Upper lobe of left lung (tissue), 6 donors: Measurements from ENCODE around the gene PTPRD. TPM values are rescaled to one million over a fixed set of nuclear protein-coding genes. Genes with fewer than 3 reads are reported as not detected.

Experiments used
- ATAC-seq, 2 donors: fragments of 200-7000 bp; cut with Tn5 transposase; one replicate each; pipeline ENCODE4 v1.9.1; 2022; ENCODE audit warnings: mild to moderate bottlenecking in 2 of 2, moderate library complexity in 2 of 2; ENCODE audit not compliant: low FRiP score in 2 of 2
- DNase-seq, 2 donors: peaks; one replicate each; pipeline ENCODE4 v3.0.0-alpha.2; 2019 to 2020
- H3K27ac ChIP-seq, 4 donors: fragments of 200-600 bp; sonication (generic); one replicate each; pipeline ENCODE4 v1.5.1; 2016 to 2019
- H3K27me3 ChIP-seq, 4 donors: fragments of 200-600 bp; sonication (generic); one replicate each; pipeline ENCODE4 v1.5.1; 2017 to 2019
- H3K36me3 ChIP-seq, 4 donors: fragments of 200-600 bp; sonication (generic); one replicate each; pipeline ENCODE4 v1.5.1; 2016 to 2019
- H3K4me1 ChIP-seq, 4 donors: fragments of 200-600 bp; sonication (generic); one replicate each; pipeline ENCODE4 v1.5.1; 2018 to 2019
- H3K4me3 ChIP-seq, 4 donors: fragments of 200-600 bp; sonication (generic); one replicate each; pipeline ENCODE4 v1.5.1; 2017 to 2019; ENCODE audit warnings: mild to moderate bottlenecking in 2 of 4, moderate library complexity in 1 of 4
- H3K9me3 ChIP-seq, 4 donors: fragments of 200-600 bp; sonication (generic); one replicate each; pipeline ENCODE4 v1.5.1; 2018 to 2019
- CTCF ChIP-seq, 6 experiments: fragments of 450-650 bp in 4 of 6; fragments of 200-600 bp in 2 of 6; sonication (generic) in 2 of 6; IDR thresholded peaks; one replicate each; pipeline ENCODE4 v1.5.1; 2016 to 2019; ENCODE audit warnings: antibody characterized with exemption in 6 of 6
- EP300 ChIP-seq, 4 donors: sonication (generic); formaldehyde crosslinking; IDR thresholded peaks; one replicate each; pipeline ENCODE4 v1.5.1; 2017; ENCODE audit warnings: antibody characterized with exemption in 4 of 4, control low read depth in 2 of 4
- POLR2A ChIP-seq, 4 donors: fragments of 450-650 bp; IDR thresholded peaks; one replicate each; pipeline ENCODE4 v1.5.1; 2016 to 2017; ENCODE audit warnings: antibody characterized with exemption in 4 of 4, mild to moderate bottlenecking in 2 of 4
- POLR2AphosphoS5 ChIP-seq, 2 donors: sonication (generic); formaldehyde crosslinking; IDR thresholded peaks; one replicate each; pipeline ENCODE4 v1.5.1; 2017; ENCODE audit warnings: antibody characterized with exemption in 2 of 2
- WGBS, 2 donors: methylation state at CpG; one replicate each; pipeline ENCODE4 v1.1.5; 2017 to 2018; 5-methylcytosine and 5-hydroxymethylcytosine counted together
- total RNA-seq, 6 donors: library from RNA; depleted of rRNA in 4 of 6; stranded (reverse); fragments of >200 nt in 4 of 6; gene quantifications; one replicate each; pipeline versions ENCODE4 v1.1.0 to v1.2.1, GENCODE V29; 2016 to 2021
- donor health status: DM: no; HTN: no; CAD: no; lungs with moderate emphysema.
- donor health status: DM: no; HTN: yes; CAD: no; lungs with severe emphysema.

Gene PTPRD
- total RNA-seq, 6 donors from 2014 or later = 7.4 to 46.1 (median 14.5) TPM

GRCh38 chr9:8726692-8727091 lies 1886.1 kb downstream of the PTPRD start:
- 95 to 99% methylated on average over 4 of the region's 4 CpGs for whole genome bisulfite sequencing, 2 donors
- no peak for ATAC-seq

GRCh38 chr9:8725635-8726034 lies 1887.2 kb downstream of the PTPRD start:
- DNase-seq (no peak), ATAC-seq (no peak)
- Histone ChIP-seq H3K4me3 (no peak overlapping the region), H3K27ac (no peak overlapping the region), H3K9me3 (no peaks in the 10 kb centered on the region), H3K27me3 (no peaks in the 10 kb centered on the region), H3K4me1 (no peaks in the 10 kb centered on the region), H3K36me3 (no peaks in the 10 kb centered on the region)
- 0 to 41% methylated on average over 1 of the region's 1 CpG for WGBS, 2 donors
- TF ChIP-seq EP300 (IDR thresholded peaks at IDR 0.05) (no peak), POLR2A (IDR thresholded peaks at IDR 0.05) (no peak), CTCF (IDR thresholded peaks at IDR 0.05) (no peak), POLR2AphosphoS5 (IDR thresholded peaks at IDR 0.05) (no peak)

More at GRCh38 chr9:8726692-8727091, 1886.1 kb downstream of the PTPRD start:
- Histone ChIP-seq H3K27me3 (no peaks in the 10 kb centered on the region), H3K27ac (no peak overlapping the region), H3K4me3 (no peak overlapping the region), H3K4me1 (no peaks in the 10 kb centered on the region), H3K36me3 (no peaks in the 10 kb centered on the region), H3K9me3 (no peaks in the 10 kb centered on the region)
- DNase-seq = no peak
- TF ChIP-seq EP300 (IDR thresholded peaks at IDR 0.05) (no peak), POLR2AphosphoS5 (IDR thresholded peaks at IDR 0.05) (no peak), CTCF (IDR thresholded peaks at IDR 0.05) (no peak), POLR2A (IDR thresholded peaks at IDR 0.05) (no peak)

- Histone ChIP-seq H3K36me3 (no peaks in the 10 kb centered on the region), H3K9me3 (no peaks in the 10 kb centered on the region), H3K4me1 (no peaks in the 10 kb centered on the region), H3K27ac (no peak overlapping the region), H3K4me3 (no peak overlapping the region), H3K27me3 (no peaks in the 10 kb centered on the region)
- DNase-seq = no peak
- TF ChIP-seq POLR2AphosphoS5 (IDR thresholded peaks at IDR 0.05) = no peak
- no peak for TF ChIP-seq EP300 (IDR thresholded peaks at IDR 0.05)
- TF ChIP-seq POLR2A (IDR thresholded peaks at IDR 0.05) = no peak
- no peak for TF ChIP-seq CTCF (IDR thresholded peaks at IDR 0.05)
- ATAC-seq = no peak
- 87 to 91% methylated on average over 11 of the region's 11 CpGs for WGBS, 2 donors
Observed at GRCh38 chr9:8724284-8725018, 1888.4 kb downstream of the PTPRD start.

GRCh38 chr9:8723195-8723594 lies 1889.6 kb downstream of the PTPRD start:
- Histone ChIP-seq H3K27ac (no peak overlapping the region), H3K4me3 (no peak overlapping the region), H3K9me3 (no peaks in the 10 kb centered on the region), H3K4me1 (no peaks in the 10 kb centered on the region), H3K27me3 (no peaks in the 10 kb centered on the region), H3K36me3 (no peaks in the 10 kb centered on the region)
- ATAC-seq (no peak), DNase-seq (no peak)
- TF ChIP-seq POLR2AphosphoS5 (IDR thresholded peaks at IDR 0.05) (no peak), POLR2A (IDR thresholded peaks at IDR 0.05) (no peak), CTCF (IDR thresholded peaks at IDR 0.05) (no peak), EP300 (IDR thresholded peaks at IDR 0.05) (no peak)
- 94% methylated on average over 5 of the region's 5 CpGs for WGBS, 2 donors
